ENCODE measurements around the gene FAT1. TPM values are rescaled to one million over a fixed set of nuclear protein-coding genes. Genes with fewer than 3 reads are reported as not detected.

FAT1 gene
- total RNA-seq, 2 donors from 2014 or later = 65.9 to 69.5 TPM

DNA sequence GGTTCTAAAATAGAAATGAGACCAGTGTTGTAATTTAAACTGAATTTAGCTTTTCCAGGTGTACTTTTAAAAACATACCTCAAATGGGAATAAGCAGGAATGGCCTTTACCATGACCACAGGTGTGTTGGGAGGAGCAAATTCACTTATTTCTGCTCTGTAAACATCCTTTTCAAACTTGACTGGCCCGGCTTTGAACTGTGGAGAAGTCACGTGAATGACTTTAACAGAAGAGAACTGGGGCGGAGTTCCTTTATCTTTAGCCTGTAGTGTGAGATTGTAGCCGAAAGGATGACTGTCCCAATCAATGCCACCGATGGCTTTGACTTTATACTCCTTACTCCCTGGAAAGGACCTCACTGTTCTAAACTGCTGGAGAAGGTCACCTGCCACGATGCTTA, 15.1 kb downstream of the FAT1 start:
- H3K4me3 ChIP-seq = no peak overlapping the region
- H3K27ac ChIP-seq = no peak overlapping the region
- peaks cover 14% of the 10 kb centered on the region for H3K4me1 ChIP-seq
- TF ChIP-seq POLR2A (IDR thresholded peaks at IDR 0.05) = no peak
- TF ChIP-seq CTCF (IDR thresholded peaks at IDR 0.05) = no peak
- peaks cover 0 to 16% of the 10 kb centered on the region in 2 donors for H3K36me3 ChIP-seq (replicated peaks in 1 of 2; ENCODE audit: insufficient read depth in 1 of 2, low read depth in 2 of 2)
- WGBS, 2 donors = 74 to 76% methylated on average over 5 to 6 of the region's 6 CpGs
- DNase-seq = no peak
- H3K9me3 ChIP-seq = no peaks in the 10 kb centered on the region
- ATAC-seq = no peak
- H3K27me3 ChIP-seq = no peaks in the 10 kb centered on the region
- intact Hi-C loops (cut with DNase I) = no loop called here

DNA sequence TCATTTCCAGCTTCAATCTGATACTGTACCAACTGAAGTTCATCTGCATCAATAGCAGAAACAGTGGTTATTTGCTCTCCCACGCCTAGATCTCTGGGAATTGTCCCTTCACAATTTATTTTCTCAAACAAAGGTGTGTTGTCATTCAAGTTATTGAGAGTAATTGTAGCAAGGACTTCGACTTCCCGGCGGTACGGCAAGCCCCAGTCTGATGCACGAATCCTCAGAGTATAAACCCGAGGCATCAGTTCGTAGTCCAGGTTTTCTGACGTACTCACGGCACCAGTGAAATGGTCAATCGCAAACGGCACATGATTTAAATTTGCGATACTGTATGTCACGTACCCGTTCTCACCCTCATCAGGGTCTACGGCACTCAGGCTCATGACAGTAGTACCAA, 15.7 kb downstream of the FAT1 start:
- no peak for ATAC-seq
- intact Hi-C loops (cut with DNase I) = no loop called here
- H3K27ac ChIP-seq = no peak overlapping the region
- no peak overlapping the region for H3K4me3 ChIP-seq
- peaks cover 14% of the 10 kb centered on the region for H3K4me1 ChIP-seq
- peaks cover 0 to 16% of the 10 kb centered on the region in 2 donors for H3K36me3 ChIP-seq (replicated peaks in 1 of 2; ENCODE audit: insufficient read depth in 1 of 2, low read depth in 2 of 2)
- TF ChIP-seq POLR2A (IDR thresholded peaks at IDR 0.05) (no peak), CTCF (IDR thresholded peaks at IDR 0.05) (no peak)
- no peak for DNase-seq
- no peaks in the 10 kb centered on the region for H3K27me3 ChIP-seq
- 87 to 92% methylated on average over 16 of the region's 16 CpGs for WGBS, 2 donors
- H3K9me3 ChIP-seq = no peaks in the 10 kb centered on the region

GRCh38 chr4:186707574-186707973, 16.1 kb downstream of the FAT1 start:
- Histone ChIP-seq H3K4me1 (peaks cover 15% of the 10 kb centered on the region), H3K36me3 (replicated peaks in 1 of 2; ENCODE audit: insufficient read depth in 1 of 2, low read depth in 2 of 2) (peaks cover 0 to 16% of the 10 kb centered on the region in 2 donors), H3K4me3 (no peak overlapping the region), H3K27ac (no peak overlapping the region), H3K9me3 (no peaks in the 10 kb centered on the region), H3K27me3 (no peaks in the 10 kb centered on the region)
- ATAC-seq (no peak), DNase-seq (no peak)
- 84 to 86% methylated on average over 6 of the region's 6 CpGs for WGBS, 2 donors
- TF ChIP-seq POLR2A (IDR thresholded peaks at IDR 0.05) (no peak), CTCF (IDR thresholded peaks at IDR 0.05) (no peak)
- intact Hi-C loops (cut with DNase I) = no loop called here

GRCh38 chr4:186704057-186704456, 19.6 kb downstream of the FAT1 start:
- 41 to 45% methylated on average over 4 of the region's 4 CpGs for WGBS, 2 donors
- no peak overlapping the region for H3K27ac ChIP-seq

More at GRCh38 chr4:186704057-186704456, 19.6 kb downstream of the FAT1 start:
- Histone ChIP-seq H3K27me3 (no peaks in the 10 kb centered on the region), H3K4me3 (no peak overlapping the region), H3K4me1 (peaks cover 42% of the 10 kb centered on the region), H3K36me3 (replicated peaks in 1 of 2; ENCODE audit: insufficient read depth in 1 of 2, low read depth in 2 of 2) (peaks cover 0 to 14% of the 10 kb centered on the region in 2 donors), H3K9me3 (no peaks in the 10 kb centered on the region)
- ATAC-seq (no peak), DNase-seq (no peak)
- intact Hi-C loops (cut with DNase I) = no loop called here
- TF ChIP-seq POLR2A (IDR thresholded peaks at IDR 0.05) (no peak), CTCF (IDR thresholded peaks at IDR 0.05) (no peak)

Measured in body of pancreas (tissue), 4 donors.